HG02588 (cell line): Measurements from ENCODE around the gene CPE.
"Not testable (repeated sequence)": the region's sequence is repeated elsewhere in the genome, so short reads cannot be mapped to it uniquely, and the experiment has no call there.

Experiments used
- ATAC-seq: cut with Tn5 transposase; IDR thresholded peaks from one replicate; pipeline ENCODE4 v1.9.1; 2021; ENCODE audit warnings: mild to moderate bottlenecking, moderate library complexity; ENCODE audit not compliant: unreplicated experiment

CPE gene

GRCh38 chr4:165461159-165461821 lies 82.5 kb downstream of the CPE start:
- ATAC-seq: no peak

GRCh38 chr4:165462009-165462408 lies 83.2 kb downstream of the CPE start:
- ATAC-seq: no peak

GRCh38 chr4:165464376-165464775 lies 85.6 kb downstream of the CPE start:
- no peak for ATAC-seq

- peak; percentile 58 for ATAC-seq
Observed at GRCh38 chr4:165464813-165465381, 86.1 kb downstream of the CPE start.

- no peak for ATAC-seq
Observed at GRCh38 chr4:165470009-165470408, 91.2 kb downstream of the CPE start.

- no peak for ATAC-seq
Observed at GRCh38 chr4:165472943-165473676, 94.3 kb downstream of the CPE start.

GRCh38 chr4:165474784-165475705 lies 96.2 kb downstream of the CPE start:
- no peak for ATAC-seq

GRCh38 chr4:165475706-165476070 lies 96.9 kb downstream of the CPE start:
- no peak for ATAC-seq

- no peak for ATAC-seq
Observed at GRCh38 chr4:165476214-165477098, 97.6 kb downstream of the CPE start.

- no peak for ATAC-seq
Observed at GRCh38 chr4:165477799-165478198, 99.0 kb downstream of the CPE start.

GRCh38 chr4:165478260-165478659 lies 99.5 kb downstream of the CPE start:
- ATAC-seq: no peak

GRCh38 chr4:165481053-165481835 lies 102.4 kb downstream of the CPE start:
- ATAC-seq: no peak

- ATAC-seq: no peak
Observed at GRCh38 chr4:165489786-165490185, 111.0 kb downstream of the CPE start.

GRCh38 chr4:165492583-165492982 lies 113.8 kb downstream of the CPE start:
- ATAC-seq: not testable (repeated sequence)

GRCh38 chr4:165493359-165493758 lies 114.6 kb downstream of the CPE start:
- peak; percentile 98 for ATAC-seq

GRCh38 chr4:165502916-165503907 lies 124.4 kb downstream of the CPE start:
- peak; percentile 64 for ATAC-seq

- no peak for ATAC-seq
Observed at GRCh38 chr4:165504184-165504583, 125.4 kb downstream of the CPE start.
